ENCODE results near the gene WASF2.

The WASF2 gene

GRCh38 chr1:27471477-27471876 lies 18.5 kb downstream of the WASF2 start:
- TF ChIP-seq TAF1 (IDR thresholded peaks at IDR 0.05; ENCODE audit: borderline replicate concordance, insufficient read depth, low read length) = no peak
- TF ChIP-seq REST (IDR thresholded peaks at IDR 0.05; ENCODE audit: insufficient read depth in 1 of 2, low read depth in 2 of 2, low read length in 2 of 2) = no peak
- TF ChIP-seq SIN3A (IDR thresholded peaks at IDR 0.05; ENCODE audit: borderline replicate concordance, insufficient read depth, low read length) = no peak
- TF ChIP-seq FOXP2 (optimal IDR thresholded peaks at IDR 0.05; ENCODE audit: borderline replicate concordance, extremely low read depth, extremely low read length, insufficient read depth) = no peak
- TF ChIP-seq POLR2AphosphoS5 (IDR thresholded peaks at IDR 0.05; ENCODE audit: low read depth, low read length) = no peak

GRCh38 chr1:27469334-27469733 lies 20.6 kb downstream of the WASF2 start:
- no peak for TF ChIP-seq TAF1 (IDR thresholded peaks at IDR 0.05; ENCODE audit: borderline replicate concordance, insufficient read depth, low read length)
- TF ChIP-seq FOXP2 (optimal IDR thresholded peaks at IDR 0.05; ENCODE audit: borderline replicate concordance, extremely low read depth, extremely low read length, insufficient read depth) = no peak
- no peak for TF ChIP-seq SIN3A (IDR thresholded peaks at IDR 0.05; ENCODE audit: borderline replicate concordance, insufficient read depth, low read length)
- no peak for TF ChIP-seq REST (IDR thresholded peaks at IDR 0.05; ENCODE audit: insufficient read depth in 1 of 2, low read depth in 2 of 2, low read length in 2 of 2)
- TF ChIP-seq POLR2AphosphoS5 (IDR thresholded peaks at IDR 0.05; ENCODE audit: low read depth, low read length) = no peak

- TF ChIP-seq FOXP2 (optimal IDR thresholded peaks at IDR 0.05; ENCODE audit: borderline replicate concordance, extremely low read depth, extremely low read length, insufficient read depth) (no peak), TAF1 (IDR thresholded peaks at IDR 0.05; ENCODE audit: borderline replicate concordance, insufficient read depth, low read length) (no peak), REST (IDR thresholded peaks at IDR 0.05; ENCODE audit: insufficient read depth in 1 of 2, low read depth in 2 of 2, low read length in 2 of 2) (no peak), SIN3A (IDR thresholded peaks at IDR 0.05; ENCODE audit: borderline replicate concordance, insufficient read depth, low read length) (no peak), POLR2AphosphoS5 (IDR thresholded peaks at IDR 0.05; ENCODE audit: low read depth, low read length) (no peak)
Observed at GRCh38 chr1:27464926-27465647, 24.9 kb downstream of the WASF2 start.

- no peak for TF ChIP-seq FOXP2 (optimal IDR thresholded peaks at IDR 0.05; ENCODE audit: borderline replicate concordance, extremely low read depth, extremely low read length, insufficient read depth)
- TF ChIP-seq TAF1 (IDR thresholded peaks at IDR 0.05; ENCODE audit: borderline replicate concordance, insufficient read depth, low read length) = no peak
- no peak for TF ChIP-seq POLR2AphosphoS5 (IDR thresholded peaks at IDR 0.05; ENCODE audit: low read depth, low read length)
- TF ChIP-seq SIN3A (IDR thresholded peaks at IDR 0.05; ENCODE audit: borderline replicate concordance, insufficient read depth, low read length) = no peak
Observed at GRCh38 chr1:27455139-27455811, 34.7 kb downstream of the WASF2 start.

- no peak for TF ChIP-seq POLR2AphosphoS5 (IDR thresholded peaks at IDR 0.05; ENCODE audit: low read depth, low read length)
- TF ChIP-seq TAF1 (IDR thresholded peaks at IDR 0.05; ENCODE audit: borderline replicate concordance, insufficient read depth, low read length) = no peak
- no peak for TF ChIP-seq FOXP2 (optimal IDR thresholded peaks at IDR 0.05; ENCODE audit: borderline replicate concordance, extremely low read depth, extremely low read length, insufficient read depth)
- TF ChIP-seq REST (IDR thresholded peaks at IDR 0.05; ENCODE audit: insufficient read depth in 1 of 2, low read depth in 2 of 2, low read length in 2 of 2) = no peak
- TF ChIP-seq SIN3A (IDR thresholded peaks at IDR 0.05; ENCODE audit: borderline replicate concordance, insufficient read depth, low read length) = no peak
Observed at GRCh38 chr1:27454610-27455009, 35.4 kb downstream of the WASF2 start.

Measured in PFSK-1 (cell line).